GM12878 (cell line): ENCODE data around the gene CHN2.

Experiments
- CREB1 ChIP-seq: IDR thresholded peaks from 2 replicates; pipeline ENCODE4 v1.6.1; 2012; ENCODE audit warnings: low read depth, mild to moderate bottlenecking, inconsistent platforms
- HDAC2 ChIP-seq: fragments of 200-600 bp; sonication (generic); IDR thresholded peaks from 2 replicates; pipeline ENCODE4 v1.6.1; 2017
- MAX ChIP-seq: IDR thresholded peaks from 2 replicates; pipeline ENCODE4 v1.6.1; 2012; ENCODE audit warnings: low read depth, low read length, improper control_type of control experiment
- MYC ChIP-seq: IDR thresholded peaks from 2 replicates; pipeline ENCODE4 v1.6.1; 2011; ENCODE audit warnings: mild to moderate bottlenecking, low read length, moderate library complexity, inconsistent platforms; ENCODE audit not compliant: insufficient read depth, insufficient replicate concordance, insufficient read length, severe bottlenecking
- NRF1 ChIP-seq: conservative IDR thresholded peaks from 2 replicates; pipeline ENCODE4 v1.6.1; 2011; ENCODE audit warnings: mild to moderate bottlenecking, low read depth, low read length, improper control_type of control experiment
- POLR2AphosphoS5 ChIP-seq: IDR thresholded peaks from 2 replicates; pipeline ENCODE4 v1.6.1; 2011; ENCODE audit warnings: mild to moderate bottlenecking, low read length, inconsistent platforms
- SIX5 ChIP-seq: IDR thresholded peaks from 2 replicates; pipeline ENCODE4 v1.6.1; 2011; ENCODE audit warnings: mild to moderate bottlenecking, low read depth, low read length, moderate library complexity; ENCODE audit not compliant: severe bottlenecking
- SMC3 ChIP-seq: IDR thresholded peaks from 2 replicates; pipeline ENCODE4 v1.6.1; 2011; ENCODE audit warnings: low read length, improper control_type of control experiment, borderline replicate concordance
- STAT1 ChIP-seq: fragments of 450-650 bp; conservative IDR thresholded peaks from 2 replicates; pipeline ENCODE4 v1.6.1; 2014; ENCODE audit warnings: antibody characterized with exemption, mild to moderate bottlenecking
- TAF1 ChIP-seq: IDR thresholded peaks from 2 replicates; pipeline ENCODE4 v1.6.1; 2011; ENCODE audit warnings: mild to moderate bottlenecking, low read depth, low read length, borderline replicate concordance

GRCh38 chr7:29196191-29196590 is 1.6 kb downstream of the CHN2 start:
- TF ChIP-seq STAT1 (no peak), CREB1 (no peak), NRF1 (no peak), MAX (no peak), SMC3 (no peak), TAF1 (no peak), POLR2AphosphoS5 (no peak), HDAC2 (no peak), SIX5 (no peak), MYC (no peak)
